A549 (cell line): ENCODE results near the gene MBNL2. TPM values are rescaled to one million over a fixed set of nuclear protein-coding genes. Genes with fewer than 3 reads are reported as not detected.

Experiments used
- ATAC-seq, 2 experiments: fragments of 200-7000 bp in 1 of 2; fragments of >200 bp in 1 of 2; cut with Nextera tagmentation in 1 of 2; cut with Tn5 transposase in 1 of 2; 3 replicates each; pipeline versions ENCODE4 v1.8.0 to v1.9.1; 2018 to 2020; ENCODE audit warnings: mild to moderate bottlenecking in 1 of 2, moderate library complexity in 1 of 2
- CTCF ChIA-PET: fragments of 300-600 bp; sonication (Branson Sonifier 250); formaldehyde crosslinking; extraction: SDS; loops from one replicate; lab custom pipeline; 2021; ENCODE audit warnings: antibody characterized with exemption, inconsistent platforms; lab: Yijun Ruan, JAX
- POLR2A ChIA-PET: fragments of 350-600 bp; formaldehyde crosslinking; extraction: SDS; loops from one replicate; lab custom pipeline; 2021; ENCODE audit warnings: antibody characterized with exemption, inconsistent platforms; lab: Yijun Ruan, JAX
- DNase-seq, 2 experiments: peaks; one replicate each; pipeline versions ENCODE4 v3.0.0 to v3.0.0-alpha.2; 2011 to 2016; ENCODE audit warnings: low read depth in 1 of 2, low spot score in 1 of 2
- FAIRE-seq: peaks from 2 replicates; lab custom pipeline; 2011; peaks lifted over from hg19 to GRCh38; lab: Jason Lieb, UNC
- H3K27ac ChIP-seq, 2 experiments: fragments of >200 bp; sonication (Bioruptor Twin); formaldehyde crosslinking; 3 replicates each; pipeline ENCODE4 v1.5.1; 2016 to 2017
- H3K4me1 ChIP-seq: fragments of >200 bp; sonication (Bioruptor Twin); formaldehyde crosslinking; 3 replicates; pipeline ENCODE4 v1.6.1; 2016
- H3K4me2 ChIP-seq: fragments of >200 bp; sonication (Bioruptor Twin); formaldehyde crosslinking; 3 replicates; pipeline ENCODE4 v1.6.1; 2016
- H3K4me3 ChIP-seq: fragments of >200 bp; sonication (Bioruptor Twin); formaldehyde crosslinking; 3 replicates; pipeline ENCODE4 v1.5.1; 2016
- H3K9me3 ChIP-seq: fragments of >200 bp; sonication (Bioruptor Twin); formaldehyde crosslinking; 3 replicates; pipeline ENCODE4 v1.6.1; 2016
- ATOH8 ChIP-seq: fragments of 250-450 bp; sonication (Bioruptor Pico); IDR thresholded peaks from 2 replicates; pipeline ENCODE4 v1.5.0; 2020; ENCODE audit warnings: low read depth, mild to moderate bottlenecking, moderate library complexity
- CBX2 ChIP-seq: fragments of 200-600 bp; sonication (generic); IDR thresholded peaks from 2 replicates; pipeline ENCODE4 v1.6.1; 2016; ENCODE audit warnings: low read depth, mild to moderate bottlenecking, borderline replicate concordance
- CBX8 ChIP-seq: fragments of 200-600 bp; sonication (generic); IDR thresholded peaks from 2 replicates; pipeline ENCODE4 v1.6.1; 2016
- CEBPB ChIP-seq, 2 experiments: fragments of >200 bp in 1 of 2; sonication (Bioruptor Twin) in 1 of 2; formaldehyde crosslinking in 1 of 2; IDR thresholded peaks; 2 replicates each; pipeline ENCODE4 v1.6.1; 2012 to 2016
- CHD2 ChIP-seq: fragments of 150-350 bp; IDR thresholded peaks from 2 replicates; pipeline ENCODE4 v1.6.1; 2014; ENCODE audit warnings: low read length; ENCODE audit not compliant: partially characterized antibody
- ELK1 ChIP-seq: fragments of 150-350 bp; IDR thresholded peaks from 2 replicates; pipeline ENCODE4 v1.6.1; 2014; ENCODE audit warnings: low read depth, mild to moderate bottlenecking, low read length
- HDAC2 ChIP-seq: fragments of 200-600 bp; sonication (generic); IDR thresholded peaks from 2 replicates; pipeline ENCODE4 v1.6.1; 2016
- HOXA7 ChIP-seq: fragments of 250-450 bp; sonication (Bioruptor Pico); IDR thresholded peaks from 2 replicates; pipeline ENCODE4 v1.5.0; 2020; ENCODE audit warnings: mild to moderate bottlenecking, moderate library complexity
- JUN ChIP-seq, 2 experiments: fragments of >200 bp; sonication (Bioruptor Twin); formaldehyde crosslinking; IDR thresholded peaks; 2 replicates in 1 of 2; 3 replicates in 1 of 2; pipeline ENCODE4 v1.6.1; 2016 to 2017
- JUNB ChIP-seq: fragments of >200 bp; sonication (Bioruptor Twin); formaldehyde crosslinking; IDR thresholded peaks from 2 replicates; pipeline ENCODE4 v1.6.1; 2016
- KDM1A ChIP-seq: fragments of 200-600 bp; sonication (generic); IDR thresholded peaks from 2 replicates; pipeline ENCODE4 v1.6.1; 2016; ENCODE audit warnings: low read depth, mild to moderate bottlenecking
- KDM5A ChIP-seq: fragments of 200-600 bp; sonication (generic); IDR thresholded peaks from 2 replicates; pipeline ENCODE4 v1.6.1; 2016; ENCODE audit warnings: antibody characterized with exemption, mild to moderate bottlenecking
- MAX ChIP-seq: IDR thresholded peaks from 2 replicates; pipeline ENCODE4 v1.6.1; 2012
- NPAS2 ChIP-seq: fragments of 250-450 bp; sonication (Bioruptor Pico); IDR thresholded peaks from 2 replicates; pipeline ENCODE4 v1.8.0; 2022; ENCODE audit warnings: mild to moderate bottlenecking, moderate library complexity, borderline replicate concordance
- NR3C1 ChIP-seq: fragments of >200 bp; sonication (Bioruptor Twin); formaldehyde crosslinking; IDR thresholded peaks from 3 replicates; pipeline ENCODE4 v1.6.1; 2017
- PBX3 ChIP-seq: IDR thresholded peaks from 2 replicates; pipeline ENCODE4 v1.6.1; 2012
- PHF8 ChIP-seq: fragments of 200-600 bp; sonication (generic); IDR thresholded peaks from 2 replicates; pipeline ENCODE4 v1.6.1; 2016; ENCODE audit warnings: low read depth, mild to moderate bottlenecking, antibody characterized with exemption, moderate library complexity, borderline replicate concordance
- POLR2A ChIP-seq: IDR thresholded peaks from 2 replicates; pipeline ENCODE4 v1.6.1; 2012; ENCODE audit warnings: mild to moderate bottlenecking, low read length
- POLR2AphosphoS2 ChIP-seq: conservative IDR thresholded peaks from 2 replicates; pipeline ENCODE4 v1.6.1; 2012; ENCODE audit warnings: low read length, improper control_type of control experiment, inconsistent platforms
- RFX5 ChIP-seq: fragments of 450-650 bp; IDR thresholded peaks from 2 replicates; pipeline ENCODE4 v1.7.1; 2014; ENCODE audit warnings: antibody characterized with exemption, mild to moderate bottlenecking, moderate library complexity
- RNF2 ChIP-seq: fragments of 200-600 bp; sonication (generic); IDR thresholded peaks from 2 replicates; pipeline ENCODE4 v1.6.1; 2016; ENCODE audit warnings: low read depth, mild to moderate bottlenecking, antibody characterized with exemption, moderate library complexity, borderline replicate concordance
- SMC3 ChIP-seq: fragments of >200 bp; sonication (Bioruptor Twin); formaldehyde crosslinking; IDR thresholded peaks from 3 replicates; pipeline ENCODE4 v1.6.1; 2018; ENCODE audit warnings: inconsistent platforms
- USF2 ChIP-seq: fragments of 450-650 bp; IDR thresholded peaks from 2 replicates; pipeline ENCODE4 v1.6.1; 2014; ENCODE audit warnings: antibody characterized with exemption
- ZSCAN20 ChIP-seq: fragments of 250-450 bp; sonication (Bioruptor Pico); IDR thresholded peaks from 2 replicates; pipeline ENCODE4 v1.8.0; 2022; ENCODE audit warnings: mild to moderate bottlenecking, moderate library complexity
- whole genome bisulfite sequencing: methylation state at CpG from one replicate; pipeline ENCODE4 v1.1.6; 2017; ENCODE audit errors: missing lambda C conversion rate; 5-methylcytosine and 5-hydroxymethylcytosine counted together
- polyA plus RNA-seq, 4 experiments: library from polyadenylated mRNA; depleted of rRNA in 3 of 4; stranded (reverse); fragments of >200 nt; fragmentation: RNase III in 1 of 4; extraction: RNeasy Plus Mini Kit Qiagen cat#74134 plus additional on column Dnase treatment in 1 of 4; gene quantifications; 2 replicates in 3 of 4; 3 replicates in 1 of 4; pipeline ENCODE4 v1.2.3, GENCODE V29; 2011 to 2017

Gene MBNL2
- polyA plus RNA-seq, 2 of the 4 experiments (the other 2 are of a cell fraction), result 18.7 to 20.6 TPM

- WGBS, result 52% methylated on average over 2 of the region's 2 CpGs
- FAIRE-seq, result no peak
- no peak overlapping the region for H3K4me2 ChIP-seq
- H3K9me3 ChIP-seq, result no peaks in the 10 kb centered on the region
- H3K27ac ChIP-seq, result no peak overlapping the region
- ATAC-seq, result no peak
- no peaks in the 10 kb centered on the region; the same call in 2 of the 3 replicates for H3K4me1 ChIP-seq
- H3K4me3 ChIP-seq, result no peak overlapping the region
- CTCF ChIA-PET, result interaction anchor here (0.7 to 11.0 kb wide), 4 partner anchors 9 to 138 kb away, joined by 3 to 171 read pairs (median 4); no protein-coding TSS in a partner anchor
- POLR2A ChIA-PET, result no interaction called here
- no peak for DNase-seq
- no peak for TF ChIP-seq NPAS2 (CRISPR knock-in tag)
- no peak for TF ChIP-seq USF2
- TF ChIP-seq RNF2, result no peak
- no peak for TF ChIP-seq MAX
- no peak for TF ChIP-seq PHF8
- TF ChIP-seq KDM1A, result no peak
- no peak for TF ChIP-seq JUNB
These were observed 6.8 kb upstream of the MBNL2 start for GRCh38 chr13:97215325-97215724.

GRCh38 chr13:97219226-97219625 lies 2.9 kb upstream of the MBNL2 start:
- ChIA-PET POLR2A (no interaction called here), CTCF (interaction anchor here (1.2 to 2.6 kb wide), 2 partner anchors 9 to 110 kb away, joined by 5 to 10 read pairs; no protein-coding TSS in a partner anchor)
- Histone ChIP-seq H3K4me1 (0 out of 3 replicates have a peak, but pooled peaks cover 9% of the 10 kb centered on the region), H3K4me3 (no peak overlapping the region), H3K4me2 (no peak overlapping the region), H3K9me3 (no peaks in the 10 kb centered on the region), H3K27ac (no peak overlapping the region)
- TF ChIP-seq ELK1 (no peak), CBX8 (no peak), CEBPB (IDR thresholded peaks at IDR 0.05) (no peak), HDAC2 (no peak), NR3C1 (no peak), ZSCAN20 (CRISPR knock-in tag) (no peak), POLR2A (no peak), HOXA7 (no peak), POLR2AphosphoS2 (no peak), NPAS2 (CRISPR knock-in tag) (no peak), CHD2 (no peak), KDM5A (no peak), PBX3 (no peak), RFX5 (no peak), CBX2 (no peak), ATOH8 (CRISPR knock-in tag) (no peak), SMC3 (no peak), JUN (IDR thresholded peaks at IDR 0.05) (no peak)
- no peak for FAIRE-seq
- no peak for DNase-seq
- ATAC-seq, result no peak
- whole genome bisulfite sequencing, result 66% methylated on average over 2 of the region's 2 CpGs
